HuH-7 (cell line): ENCODE results near the gene IL26.
"Not testable (repeated sequence)": the region's sequence is repeated elsewhere in the genome, so short reads cannot be mapped to it uniquely, and the experiment has no call there.

Experiments used
- DNase-seq: peaks from one replicate; pipeline ENCODE4 v3.0.0; 2011; ENCODE audit warnings: low spot score

IL26 gene

DNA sequence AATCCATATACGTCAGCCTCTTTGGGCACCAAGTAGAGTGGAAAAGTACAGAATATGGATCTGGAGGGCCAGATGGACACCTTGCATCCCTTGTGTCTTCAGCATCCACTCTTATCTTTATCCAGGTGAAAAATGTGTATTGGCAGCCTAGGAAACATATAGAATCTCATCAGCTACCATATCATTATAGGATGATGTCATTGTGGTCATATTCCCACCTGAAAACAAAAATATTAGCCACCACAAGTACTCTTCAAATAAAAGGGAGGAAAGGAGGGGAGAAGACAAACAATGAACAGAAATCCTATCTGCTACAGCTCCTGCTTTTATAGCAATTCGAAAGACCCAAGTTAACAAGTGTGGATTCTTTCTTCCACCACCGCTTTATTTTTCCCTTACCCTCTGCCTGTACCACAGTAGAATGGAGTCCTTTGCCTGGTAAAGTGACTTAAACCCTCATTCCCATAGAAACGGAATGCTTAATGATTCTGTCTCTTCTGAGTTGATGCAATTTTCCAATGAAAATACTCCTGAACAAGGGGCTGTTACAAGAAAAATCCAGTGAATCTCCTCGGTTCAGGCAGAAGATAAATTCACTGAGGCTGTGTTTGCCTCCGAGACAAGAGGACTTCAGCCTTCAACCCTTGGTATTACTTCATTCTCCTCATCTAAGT, 13.8 kb upstream of the IL26 start:
- no peak for DNase-seq

GRCh38 chr12:68237619-68238018, 12.0 kb upstream of the IL26 start:
- no peak for DNase-seq

DNA sequence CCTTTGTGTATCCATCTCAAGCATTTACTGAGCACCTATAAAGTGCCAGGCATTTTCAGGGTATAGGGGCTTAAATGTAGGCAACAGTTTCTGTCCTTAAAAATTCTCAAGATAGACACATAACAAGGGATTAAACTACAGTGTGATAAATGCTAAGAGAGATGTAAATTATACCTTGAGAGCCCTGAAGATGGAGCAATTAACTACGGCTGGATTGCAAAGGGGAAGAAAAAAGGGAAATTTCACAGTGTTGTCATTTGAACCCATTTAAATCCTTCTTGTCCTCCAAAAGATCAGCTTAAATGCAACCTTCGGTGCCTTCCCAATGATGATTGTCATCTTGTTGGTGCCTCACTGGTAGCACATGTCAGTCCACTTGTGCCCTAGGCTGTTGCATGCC, 11.5 kb upstream of the IL26 start:
- DNase-seq: no peak

GRCh38 chr12:68236421-68237059, 10.9 kb upstream of the IL26 start:
- DNase-seq: peak; percentile 39

- no peak for DNase-seq
Observed at GRCh38 chr12:68235576-68235975, 10.0 kb upstream of the IL26 start.

DNA sequence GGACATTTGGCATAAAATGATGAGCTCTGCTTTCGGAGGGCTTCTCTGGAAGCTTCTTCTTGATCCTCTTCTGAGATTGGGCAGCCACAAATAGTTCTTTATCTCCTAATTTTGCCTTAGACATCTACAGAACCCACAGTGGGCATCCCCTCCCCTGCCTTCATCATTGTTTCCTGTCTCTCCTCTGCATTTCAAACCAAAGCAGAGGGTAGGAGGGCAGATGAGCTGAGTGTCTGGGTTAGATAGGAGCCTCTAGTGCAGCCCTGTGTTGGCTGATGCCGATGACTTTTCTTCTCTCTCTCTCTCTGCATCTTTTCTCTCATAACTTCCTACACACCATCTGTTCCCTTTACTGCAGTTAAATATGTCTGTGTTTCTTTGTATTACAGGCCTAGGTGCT, 8.5 kb upstream of the IL26 start:
- no peak for DNase-seq

GRCh38 chr12:68233498-68233897, 7.9 kb upstream of the IL26 start:
- no peak for DNase-seq

DNA sequence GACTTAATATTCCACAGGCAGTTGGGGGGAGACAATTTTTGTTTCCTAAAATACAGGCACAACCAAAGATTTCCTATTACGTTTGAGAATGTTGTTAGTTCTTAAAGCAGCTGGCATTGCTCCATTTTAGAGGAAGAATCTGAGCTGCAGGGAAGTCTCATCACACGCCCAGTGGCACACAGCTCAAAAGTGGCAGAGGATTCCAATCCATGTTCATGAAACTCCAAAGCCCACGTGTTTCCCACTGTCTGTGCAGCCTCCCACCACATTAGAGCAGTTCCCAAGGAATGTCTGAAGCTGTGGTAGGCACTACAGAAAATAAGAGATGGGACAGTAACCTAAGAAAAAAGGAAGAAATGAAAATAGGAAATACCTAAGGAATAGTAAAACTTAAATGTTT, 6.1 kb upstream of the IL26 start:
- DNase-seq: no peak

DNA sequence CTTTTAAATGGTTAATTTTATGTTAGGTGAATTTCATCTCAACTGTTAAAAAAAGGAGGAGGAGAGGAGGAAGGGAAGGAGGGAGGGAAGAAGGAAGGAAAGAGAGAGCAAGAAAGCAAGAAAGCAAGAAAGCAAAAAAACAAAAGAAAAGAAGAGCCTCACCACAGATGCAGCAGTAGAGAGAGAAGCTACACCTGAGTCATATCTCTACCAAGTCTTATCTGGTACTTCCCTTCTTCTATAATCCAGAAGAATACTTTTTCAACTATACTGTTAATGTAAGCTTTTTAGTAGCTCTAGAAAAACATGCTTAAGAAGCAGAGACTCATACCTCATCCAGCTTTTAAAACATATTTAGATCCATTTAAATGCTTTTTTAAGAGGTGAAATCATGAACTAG, 5.6 kb upstream of the IL26 start:
- DNase-seq: no peak

DNA sequence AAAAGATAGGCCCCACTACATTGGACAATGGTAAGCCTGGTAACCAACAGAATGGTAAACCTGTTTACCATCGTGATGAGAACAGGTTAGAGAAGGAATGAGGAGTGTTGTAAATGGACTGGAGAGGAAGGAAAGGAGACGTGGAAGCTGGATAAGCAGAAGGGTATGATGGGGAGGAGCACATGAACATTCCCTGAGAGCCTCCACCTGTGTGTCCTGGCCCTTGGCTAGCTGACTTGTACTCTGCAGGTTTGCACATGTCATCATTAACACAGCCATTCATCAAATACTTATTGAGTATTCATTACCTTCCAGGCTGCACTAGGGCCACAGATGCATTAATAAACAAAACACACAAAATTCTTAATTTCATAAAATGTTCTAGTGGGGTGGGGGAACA, 4.3 kb upstream of the IL26 start:
- no peak for DNase-seq

GRCh38 chr12:68227356-68227755, 1.7 kb upstream of the IL26 start:
- DNase-seq: no peak

DNA sequence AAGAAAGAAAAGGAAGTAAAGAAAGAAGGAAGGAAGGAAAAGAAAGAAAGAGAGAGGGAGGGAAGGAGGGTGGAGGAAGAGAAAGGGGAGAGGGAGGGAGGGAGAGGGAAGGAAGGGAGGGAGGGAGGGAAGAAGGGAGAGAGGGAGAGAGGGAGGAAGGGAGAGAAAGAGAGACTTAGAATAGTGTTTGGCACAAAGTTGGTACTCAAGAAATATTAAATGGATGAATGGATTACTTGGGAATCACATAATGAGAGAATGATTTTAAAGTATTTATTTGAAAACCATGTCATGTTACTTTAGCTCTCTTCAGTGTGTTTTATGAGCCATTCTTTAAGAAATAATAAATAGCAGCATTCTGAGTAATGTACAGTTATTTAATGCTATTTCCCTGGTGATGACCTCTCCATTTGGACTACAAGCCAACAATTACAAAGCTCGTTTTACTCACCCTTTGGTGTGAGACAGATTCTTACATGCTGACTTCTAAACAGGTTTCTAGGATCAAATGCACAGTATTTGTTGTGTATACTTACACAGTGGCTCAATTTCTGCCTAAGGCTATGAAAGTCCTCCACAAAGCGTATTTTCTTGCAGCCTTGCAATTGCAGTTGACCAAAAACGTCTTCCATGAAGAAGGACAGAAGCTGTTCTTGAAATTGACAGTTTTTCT, 861 bp downstream of the IL26 start:
- DNase-seq: no peak

DNA sequence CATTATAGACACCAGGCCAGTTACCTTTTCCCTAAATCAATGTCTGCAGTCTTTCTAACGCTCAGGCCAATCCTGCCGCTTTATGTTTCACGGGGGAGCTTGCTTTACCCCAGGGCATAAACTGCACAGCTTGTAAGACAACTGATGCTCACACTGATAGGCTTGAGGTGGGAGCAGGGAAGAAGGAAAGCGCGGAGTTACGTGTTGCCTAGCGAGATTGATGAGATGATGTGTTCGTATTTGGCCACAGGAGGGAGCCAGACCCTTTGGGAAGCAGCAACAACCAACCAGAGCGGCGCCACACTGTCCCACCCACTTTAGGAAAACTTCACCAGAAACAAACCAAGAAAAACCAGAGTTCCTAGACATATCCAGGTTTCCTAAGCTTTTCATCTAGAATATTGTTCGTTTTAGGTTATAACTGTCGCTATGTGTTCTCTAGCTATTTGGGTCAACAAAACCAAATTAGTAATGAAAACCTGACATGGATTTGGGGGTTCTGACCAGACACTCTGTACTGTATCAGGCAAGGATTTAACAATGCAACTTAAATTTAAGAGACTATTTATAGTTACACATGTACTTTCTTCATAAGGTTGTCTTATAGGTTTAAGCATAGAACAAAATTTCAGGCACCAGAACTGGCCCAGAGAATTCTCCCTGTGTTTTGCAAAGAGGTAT, 2.4 kb downstream of the IL26 start:
- peak; percentile 52 for DNase-seq

DNA sequence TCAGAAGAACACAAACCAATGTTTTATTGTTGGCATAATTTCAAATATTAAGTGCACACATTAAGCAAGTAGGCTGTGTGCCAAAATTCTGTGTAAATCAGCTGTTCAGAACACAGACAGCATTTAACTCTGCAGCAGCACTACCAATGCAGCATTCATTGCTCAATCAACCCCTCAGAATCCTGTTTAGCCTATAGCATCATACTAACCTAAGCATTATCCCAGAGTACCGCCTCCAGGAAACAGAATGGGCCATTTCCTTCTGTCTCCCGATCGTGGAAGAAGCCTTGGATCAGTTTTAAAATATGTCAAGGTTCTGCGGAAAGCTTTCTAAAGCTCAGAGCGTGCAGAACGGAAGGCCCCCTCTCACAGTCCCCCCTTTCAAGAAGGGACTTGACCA, 3.3 kb downstream of the IL26 start:
- DNase-seq: no peak

DNA sequence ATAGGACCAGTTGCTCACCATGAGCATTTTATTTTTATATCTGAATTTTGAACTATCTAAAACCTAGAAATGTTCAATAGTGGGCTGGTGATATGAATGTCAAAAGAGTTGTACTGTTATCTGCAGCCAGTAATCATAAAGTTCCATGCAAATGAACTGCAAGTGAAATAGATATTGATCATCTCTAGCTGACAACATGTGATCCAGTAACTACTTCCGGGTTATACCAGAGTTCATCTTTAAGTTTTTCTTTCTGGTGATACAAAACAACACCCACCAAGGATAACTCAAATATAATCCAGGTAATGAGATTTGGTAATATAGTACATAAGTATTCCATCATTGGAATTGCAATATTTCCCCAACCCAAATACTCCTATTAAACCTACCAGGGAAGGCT, 4.1 kb downstream of the IL26 start:
- DNase-seq: no peak

DNA sequence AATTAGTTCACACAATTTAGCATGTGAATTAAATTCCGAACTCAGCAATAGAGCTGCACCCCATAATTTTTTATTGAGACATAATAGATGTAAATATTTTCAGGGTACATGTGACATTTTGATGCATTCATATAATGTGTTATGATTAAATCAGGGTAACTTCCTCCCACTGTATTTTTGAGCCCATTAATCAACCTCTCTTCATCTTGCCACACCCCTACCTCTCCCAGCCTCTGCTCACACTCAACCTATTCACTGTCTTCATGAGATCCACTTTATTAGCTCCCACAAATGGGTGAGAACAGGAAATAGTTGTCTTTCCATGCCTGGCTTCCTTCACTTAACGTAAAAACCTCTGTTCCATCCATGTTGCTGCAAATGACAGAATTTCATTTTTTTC, 14.7 kb downstream of the IL26 start:
- DNase-seq: no peak

- not testable (repeated sequence) for DNase-seq
Observed at GRCh38 chr12:68209048-68209728, 16.4 kb downstream of the IL26 start.

GRCh38 chr12:68207276-68207675, 18.3 kb downstream of the IL26 start:
- DNase-seq: no peak

- DNase-seq: no peak
Observed at GRCh38 chr12:68206446-68206845, 19.2 kb downstream of the IL26 start.

- DNase-seq: no peak
Observed at GRCh38 chr12:68203460-68203875, 22.1 kb downstream of the IL26 start.

DNA sequence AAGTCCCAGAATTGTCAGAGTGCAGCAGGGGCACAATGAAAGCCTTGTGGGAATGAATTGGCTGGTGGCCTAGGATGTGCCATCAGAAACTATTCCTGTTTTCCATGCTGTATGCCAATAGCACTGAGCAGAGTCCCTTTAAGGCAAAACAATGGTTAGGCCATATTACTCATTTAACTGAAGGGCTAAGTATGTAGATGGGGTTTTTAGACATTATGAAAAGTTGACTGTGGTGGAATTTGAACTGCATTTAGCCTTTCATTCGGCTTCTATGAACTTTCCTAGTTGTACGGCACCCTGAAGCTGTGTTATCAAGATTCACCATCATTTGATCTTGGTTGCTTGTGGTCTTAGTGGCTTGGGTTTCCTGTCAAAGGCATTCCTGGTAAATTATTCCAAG, 24.8 kb downstream of the IL26 start:
- DNase-seq: no peak

DNA sequence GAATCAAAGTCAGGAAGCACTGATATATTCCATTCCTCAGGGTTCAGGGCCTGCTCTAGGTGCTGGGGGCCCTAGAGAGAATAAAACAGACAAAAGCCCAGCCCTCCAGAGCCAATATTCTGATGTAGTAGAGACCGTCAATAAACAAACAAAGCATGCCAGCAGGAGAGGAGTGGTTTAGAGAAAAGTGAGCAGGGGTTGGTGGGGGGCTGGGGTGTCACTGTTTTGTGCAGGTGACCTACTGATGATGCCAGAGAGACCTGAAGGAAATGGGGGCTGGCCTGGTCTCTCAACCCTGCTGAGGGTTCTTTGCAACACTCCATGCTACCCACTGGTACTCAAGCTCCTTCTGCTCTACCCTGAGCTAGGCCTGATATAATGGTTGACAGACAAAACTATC, 26.5 kb downstream of the IL26 start:
- DNase-seq: no peak
